Purkinje cell (primary cell): Measurements from ENCODE around the gene FOXM1. TPM values are rescaled to one million over a fixed set of nuclear protein-coding genes. Genes with fewer than 3 reads are reported as not detected.

Source experiments
- polyA plus RNA-seq: library from polyadenylated mRNA; unstranded; fragments of >200 nt; fragmentation: Nextera tagmentation; gene quantifications from 2 replicates; pipeline ENCODE4 v1.2.1, GENCODE V29; 2014

FOXM1 gene
- polyA plus RNA-seq: not detected in 2 replicates

DNA sequence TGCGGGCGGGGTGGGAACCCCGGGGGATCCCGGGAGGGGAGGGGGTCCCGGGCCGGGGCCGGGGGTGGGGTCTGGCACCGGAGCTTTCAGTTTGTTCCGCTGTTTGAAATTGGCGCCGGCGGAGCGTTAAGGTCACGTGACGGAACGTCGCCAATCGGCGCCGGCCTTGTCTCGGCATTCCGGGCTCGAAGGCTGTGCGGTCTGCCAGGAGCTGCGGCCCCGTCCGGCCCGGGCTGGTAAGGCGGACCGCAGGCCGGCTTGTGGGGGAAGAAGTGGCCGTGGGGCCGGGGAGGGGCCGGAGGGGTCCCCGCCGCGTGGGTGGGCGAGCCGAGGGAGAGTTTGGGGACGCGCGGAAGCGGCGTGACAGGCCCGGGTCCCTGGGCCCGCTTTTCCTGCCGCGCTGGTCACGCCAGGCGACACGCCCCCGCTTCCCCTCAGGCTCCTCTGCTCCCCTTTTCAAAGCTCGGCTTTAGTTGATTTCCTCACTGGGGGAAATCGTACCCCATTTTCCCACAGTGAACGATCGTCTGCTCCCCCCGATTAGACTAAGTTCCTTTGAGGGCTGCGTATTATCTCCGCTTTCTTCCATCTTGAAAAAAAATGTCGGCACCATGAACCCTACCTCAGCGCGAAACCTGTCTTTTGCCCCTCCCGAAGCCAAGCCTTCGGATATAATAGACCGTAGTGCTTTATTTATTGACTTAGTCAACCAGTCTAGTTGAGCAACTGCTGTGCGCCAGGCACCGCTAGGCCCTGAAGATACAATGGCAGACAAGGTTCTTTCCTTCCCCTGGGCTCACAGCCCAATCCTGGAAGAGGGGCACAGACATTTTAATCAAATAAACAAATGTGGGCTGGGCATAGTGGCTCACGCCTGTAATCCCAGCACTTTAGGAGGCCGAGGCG, at the start of gene FOXM1, which contains the start of gene RHNO1:
TSS of gene FOXM1 (minus strand) at position 128 of the 906 bp plus-strand sequence. CDS start 2,696 bp downstream, outside the sequence.
TSS of gene RHNO1 (plus strand) at position 177 of the 906 bp plus-strand sequence. CDS start 8,144 bp downstream, outside the sequence.

DNA sequence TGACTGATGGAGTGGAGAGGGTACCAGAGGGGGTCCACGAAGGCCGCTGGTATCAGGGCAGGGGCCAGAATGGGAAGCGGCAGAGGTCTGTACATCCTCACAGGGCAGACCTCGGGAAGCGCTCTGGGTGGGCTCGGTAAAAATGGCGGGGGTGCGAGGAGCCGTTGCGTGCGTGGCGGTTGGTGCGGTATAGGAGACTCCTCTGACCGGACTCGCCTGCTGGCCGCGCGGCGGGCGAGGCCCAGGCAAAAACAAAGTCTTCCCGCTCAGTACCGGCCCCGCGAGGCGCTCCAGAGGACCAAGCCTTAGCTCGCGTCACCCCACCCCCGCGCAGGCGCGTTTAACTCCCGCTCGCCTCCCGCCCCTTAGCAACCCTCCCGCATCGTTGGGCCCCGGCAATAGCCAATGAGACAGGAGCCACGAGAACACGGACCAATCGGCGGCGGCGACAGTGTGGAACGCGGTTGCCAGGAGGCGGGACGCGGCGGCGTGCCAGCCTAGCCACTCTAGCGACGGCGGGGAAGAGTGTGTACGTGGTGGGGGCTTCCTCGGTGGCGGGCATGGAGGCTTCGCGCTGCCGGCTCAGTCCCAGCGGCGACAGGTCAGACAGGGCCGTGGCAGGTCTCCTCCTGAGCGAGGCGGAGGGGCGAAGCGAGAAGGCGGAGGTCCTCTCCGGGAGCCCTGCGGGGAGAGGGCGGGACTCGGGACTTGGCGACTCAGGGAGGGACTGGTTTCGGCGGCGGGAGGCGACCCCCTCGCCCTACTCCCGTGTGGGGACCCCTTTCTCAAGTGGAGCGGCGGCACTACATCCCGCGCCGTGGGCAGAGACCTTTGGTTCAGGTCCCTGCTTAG, 13.6 kb upstream of the FOXM1 start, which contains the start of gene TULP3:
TSS of gene TULP3 (plus strand) at position 504 of the 852 bp plus-strand sequence. CDS start at position 561, 57 bp downstream.

DNA sequence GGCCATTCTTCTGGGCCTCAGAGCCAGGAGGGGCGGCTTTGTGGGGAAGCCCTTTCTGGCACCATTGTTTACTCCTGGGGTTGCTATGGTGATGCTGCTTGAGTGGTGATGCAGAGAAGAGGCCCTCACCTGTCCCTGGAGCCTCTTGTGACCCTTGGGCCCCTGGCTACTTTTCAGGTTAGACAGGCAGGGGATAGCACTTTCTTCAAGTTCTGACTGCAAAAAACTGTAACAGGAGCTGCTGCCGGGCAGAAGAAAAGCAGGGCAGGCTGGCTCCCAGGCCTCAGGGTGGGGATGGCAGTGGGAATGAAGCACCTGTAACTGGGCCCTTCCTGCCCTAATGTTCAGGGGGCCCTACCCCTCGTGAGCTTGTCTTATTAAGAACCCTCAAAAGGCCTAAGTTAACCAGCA, 19.9 kb downstream of the FOXM1 start, which contains the start of gene TEX52:
TSS of gene TEX52 (minus strand) at position 19 of the 411 bp plus-strand sequence. CDS start at position 6, 13 bp downstream.

GRCh38 chr12:2834581-2835491, 42.1 kb downstream of the FOXM1 start, which contains the start of gene NRIP2:
Gene NRIP2 (minus strand): TSS chr12:2835035. CDS start chr12:2834983, 52 bp downstream.

GRCh38 chr12:2812290-2813213, 64.4 kb downstream of the FOXM1 start, which contains the start of gene ITFG2:
Gene ITFG2 (plus strand): TSS chr12:2812668. CDS start chr12:2812761, 93 bp downstream.

Other genes with a start within 250 kb of the FOXM1 start
- 39.6 and 44.3 TPM in 2 replicates for gene FKBP4, start 82.2 kb downstream of the FOXM1 start, polyA plus RNA-seq
- gene ITFG2, start 64.5 kb downstream of the FOXM1 start, polyA plus RNA-seq: 12.9 and 21.9 TPM in 2 replicates
- 0.08 and 0.48 TPM in 2 replicates for gene NRIP2, start 42.1 kb downstream of the FOXM1 start, polyA plus RNA-seq
- not detected in 2 replicates for gene TEX52, start 20.1 kb downstream of the FOXM1 start, polyA plus RNA-seq
- 14.8 and 17.2 TPM in 2 replicates for gene RHNO1, start within 50 bp of the FOXM1 start, polyA plus RNA-seq
- 5.1 and 7.9 TPM in 2 replicates for gene TULP3, start 13.7 kb upstream of the FOXM1 start, polyA plus RNA-seq
- gene TEAD4, start 82.2 kb upstream of the FOXM1 start, polyA plus RNA-seq: 0.57 and 1.3 TPM in 2 replicates
- 3.1 and 3.7 TPM in 2 replicates for gene TSPAN9, start 200.2 kb upstream of the FOXM1 start, polyA plus RNA-seq